Neuron (in vitro differentiated cells): ENCODE measurements around the gene ZFYVE26.
"Not testable (repeated sequence)": the region's sequence is repeated elsewhere in the genome, so short reads cannot be mapped to it uniquely, and the experiment has no call there.

Source experiments
- H2AFZ ChIP-seq: one replicate; pipeline ENCODE4 v1.6.1; 2013; ENCODE audit warnings: low read depth, mild to moderate bottlenecking, inconsistent platforms, low read length, moderate library complexity
- H3K27me3 ChIP-seq: one replicate; pipeline ENCODE4 v1.6.1; 2013; ENCODE audit warnings: low read length; ENCODE audit not compliant: insufficient read depth
- H3K36me3 ChIP-seq: one replicate; pipeline ENCODE4 v1.6.1; 2013; ENCODE audit warnings: low read length; ENCODE audit not compliant: insufficient read depth
- H3K4me1 ChIP-seq: one replicate; pipeline ENCODE4 v1.6.1; 2013; ENCODE audit warnings: low read length; ENCODE audit not compliant: insufficient read depth
- H3K4me3 ChIP-seq: 2 replicates; pipeline ENCODE4 v1.5.1; 2013; ENCODE audit warnings: mild to moderate bottlenecking, low read length, moderate library complexity
- H3K9me3 ChIP-seq: one replicate; pipeline ENCODE4 v1.6.1; 2013; ENCODE audit warnings: low read length

The ZFYVE26 gene

GRCh38 chr14:67704484-67705089 lies 111.8 kb downstream of the ZFYVE26 start:
- Histone ChIP-seq H3K4me1 (peaks cover 6% of the 10 kb centered on the region), H3K9me3 (peaks cover 3% of the 10 kb centered on the region), H3K27me3 (no peaks in the 10 kb centered on the region), H2AFZ (no peak overlapping the region), H3K36me3 (no peaks in the 10 kb centered on the region), H3K4me3 (no peak overlapping the region)

GRCh38 chr14:67703997-67704396 lies 112.4 kb downstream of the ZFYVE26 start:
- Histone ChIP-seq H2AFZ (no peak overlapping the region), H3K4me1 (peaks cover 6% of the 10 kb centered on the region), H3K27me3 (no peaks in the 10 kb centered on the region), H3K4me3 (no peak overlapping the region), H3K9me3 (no peaks in the 10 kb centered on the region), H3K36me3 (no peaks in the 10 kb centered on the region)

GRCh38 chr14:67701492-67701891 lies 114.9 kb downstream of the ZFYVE26 start, which contains the start of gene RDH12:
Gene RDH12 (plus strand): TSS chr14:67701886. CDS start chr14:67722643, 20,757 bp downstream.
- H3K4me1 ChIP-seq, H2AFZ ChIP-seq, H3K36me3 ChIP-seq, H3K9me3 ChIP-seq, H3K4me3 ChIP-seq, H3K27me3 ChIP-seq: not testable (repeated sequence)

GRCh38 chr14:67698179-67698578 lies 118.2 kb downstream of the ZFYVE26 start:
- no peak overlapping the region for H2AFZ ChIP-seq
- peaks cover 6% of the 10 kb centered on the region for H3K4me1 ChIP-seq
- H3K9me3 ChIP-seq, result no peaks in the 10 kb centered on the region
- H3K4me3 ChIP-seq, result no peak overlapping the region
- no peaks in the 10 kb centered on the region for H3K27me3 ChIP-seq
- H3K36me3 ChIP-seq, result peaks cover under 1% of the 10 kb centered on the region

- no peak overlapping the region for H2AFZ ChIP-seq
- peaks cover 12% of the 10 kb centered on the region for H3K36me3 ChIP-seq
- H3K4me1 ChIP-seq, result peaks cover 6% of the 10 kb centered on the region
- no peak overlapping the region for H3K4me3 ChIP-seq
- H3K27me3 ChIP-seq, result no peaks in the 10 kb centered on the region
- H3K9me3 ChIP-seq, result no peaks in the 10 kb centered on the region
Observed at GRCh38 chr14:67697006-67697405, 119.4 kb downstream of the ZFYVE26 start.
